Upper lobe of right lung (tissue), 1 donor: ENCODE measurements around the gene CUX1. TPM values are rescaled to one million over a fixed set of nuclear protein-coding genes. Genes with fewer than 3 reads are reported as not detected.

Source experiments
- ATAC-seq: fragments of 200-7000 bp; cut with Tn5 transposase; one replicate; pipeline ENCODE4 v1.9.1; 2020; ENCODE audit warnings: mild to moderate bottlenecking, moderate library complexity
- DNase-seq: peaks from one replicate; pipeline ENCODE4 v3.0.0-alpha.2; 2020
- H3K27ac ChIP-seq: fragments of 200-600 bp; one replicate; pipeline ENCODE4 v1.8.0; 2022
- H3K27me3 ChIP-seq: fragments of 200-600 bp; one replicate; pipeline ENCODE4 v1.8.0; 2022; ENCODE audit warnings: mild to moderate bottlenecking
- H3K36me3 ChIP-seq: fragments of 200-600 bp; one replicate; pipeline ENCODE4 v1.8.0; 2022
- H3K4me1 ChIP-seq: fragments of 200-600 bp; one replicate; pipeline ENCODE4 v1.8.0; 2022
- H3K4me3 ChIP-seq: fragments of 200-600 bp; one replicate; pipeline ENCODE4 v1.8.0; 2022; ENCODE audit warnings: mild to moderate bottlenecking
- H3K9me3 ChIP-seq: fragments of 200-600 bp; one replicate; pipeline ENCODE4 v1.8.0; 2022
- CTCF ChIP-seq: fragments of 200-600 bp; IDR thresholded peaks from one replicate; pipeline ENCODE4 v1.8.0; 2022; ENCODE audit warnings: antibody characterized with exemption
- intact Hi-C: fragments of 100-400 bp; cut with DNase I; formaldehyde crosslinking; loops from one replicate; pipeline ENCODE4 v1.11.0; 2022
- total RNA-seq: library from RNA; stranded (reverse); fragmentation: NEBNext Ultra II Directional; extraction: Animal tissue kit (Norgen Biotek cat#: 25700); gene quantifications from one replicate; pipeline ENCODE4 v1.2.1, GENCODE V29; 2021
- donor health status: DM: no; HTN: yes; CAD: no; lungs with severe emphysema.

The CUX1 gene
- total RNA-seq, 1 donor from 2014 or later = 132 TPM

GRCh38 chr7:102055181-102055976, 238.0 kb downstream of the CUX1 start:
- Histone ChIP-seq H3K4me3 (no peak overlapping the region), H3K4me1 (no peaks in the 10 kb centered on the region), H3K9me3 (no peaks in the 10 kb centered on the region), H3K27me3 (no peaks in the 10 kb centered on the region), H3K36me3 (no peaks in the 10 kb centered on the region), H3K27ac (no peak overlapping the region)
- DNase-seq (no peak), ATAC-seq (no peak)
- no peak for TF ChIP-seq CTCF
- intact Hi-C loops = no loop called here

GRCh38 chr7:102059524-102059923, 242.1 kb downstream of the CUX1 start:
- H3K27me3 ChIP-seq = no peaks in the 10 kb centered on the region
- intact Hi-C loops = no loop called here
- no peaks in the 10 kb centered on the region for H3K9me3 ChIP-seq
- H3K4me1 ChIP-seq = peaks cover 6% of the 10 kb centered on the region
- ATAC-seq = peak; percentile 27
- DNase-seq = peak; percentile 6
- no peaks in the 10 kb centered on the region for H3K36me3 ChIP-seq
- H3K27ac ChIP-seq = no peak overlapping the region
- TF ChIP-seq CTCF = no peak
- no peak overlapping the region for H3K4me3 ChIP-seq

- Histone ChIP-seq H3K27me3 (no peaks in the 10 kb centered on the region), H3K36me3 (no peaks in the 10 kb centered on the region), H3K4me1 (peaks cover 6% of the 10 kb centered on the region), H3K27ac (no peak overlapping the region), H3K9me3 (no peaks in the 10 kb centered on the region), H3K4me3 (no peak overlapping the region)
- TF ChIP-seq CTCF = no peak
- ATAC-seq (no peak), DNase-seq (peak; percentile 48)
- intact Hi-C loops = no loop called here
Measured at GRCh38 chr7:102061354-102061945, 244.0 kb downstream of the CUX1 start.

- peak; percentile 68 for ATAC-seq
- intact Hi-C loops = no loop called here
- H3K27ac ChIP-seq = no peak overlapping the region
- DNase-seq = peak; percentile 73
- no peaks in the 10 kb centered on the region for H3K27me3 ChIP-seq
- H3K4me3 ChIP-seq = no peak overlapping the region
- no peaks in the 10 kb centered on the region for H3K36me3 ChIP-seq
- TF ChIP-seq CTCF = no peak
- no peaks in the 10 kb centered on the region for H3K9me3 ChIP-seq
- peaks cover 6% of the 10 kb centered on the region for H3K4me1 ChIP-seq
Measured at GRCh38 chr7:102061981-102062390, 244.6 kb downstream of the CUX1 start.

- no peaks in the 10 kb centered on the region for H3K9me3 ChIP-seq
- intact Hi-C loops = no loop called here
- H3K4me1 ChIP-seq = peaks cover 6% of the 10 kb centered on the region
- H3K27ac ChIP-seq = no peak overlapping the region
- ATAC-seq (peak; percentile 77), DNase-seq (peak; percentile 71)
- H3K27me3 ChIP-seq = no peaks in the 10 kb centered on the region
- no peak for TF ChIP-seq CTCF
- H3K4me3 ChIP-seq = no peak overlapping the region
- H3K36me3 ChIP-seq = no peaks in the 10 kb centered on the region
Measured at GRCh38 chr7:102063690-102064180, 246.3 kb downstream of the CUX1 start.
